HG03342 (cell line): ENCODE data around the gene NEK3.
"Not testable (repeated sequence)": the region's sequence is repeated elsewhere in the genome, so short reads cannot be mapped to it uniquely, and the experiment has no call there.

ENCODE experiments used
- ATAC-seq: cut with Tn5 transposase; IDR thresholded peaks from one replicate; pipeline ENCODE4 v1.9.1; 2021; ENCODE audit warnings: mild to moderate bottlenecking, moderate library complexity; ENCODE audit not compliant: unreplicated experiment

NEK3 gene

DNA sequence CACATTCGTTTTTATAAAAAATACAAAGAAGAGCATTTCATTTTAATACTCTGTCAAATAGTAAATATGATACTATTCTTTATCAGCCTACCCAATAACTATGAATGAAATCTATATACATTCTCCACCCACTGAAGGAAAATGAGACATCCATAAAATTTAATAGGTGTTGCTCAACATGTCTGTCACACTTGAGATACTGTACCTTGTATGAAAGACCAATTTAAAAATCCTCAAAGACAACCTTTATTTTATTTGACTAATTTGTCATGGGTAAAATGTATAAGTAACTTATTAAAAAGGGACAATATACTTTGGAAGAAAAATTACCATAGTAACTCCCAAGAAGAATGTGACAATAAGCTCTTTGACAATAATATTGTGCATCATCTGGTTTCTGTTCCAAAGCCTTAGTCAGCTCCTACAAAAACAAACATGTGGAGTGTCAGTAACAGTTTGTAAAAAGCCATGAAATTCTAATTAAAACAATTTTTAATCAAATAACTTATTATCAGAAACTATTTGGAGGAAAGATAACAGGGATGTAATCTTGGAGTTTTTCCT, 11.5 kb upstream of the NEK3 start:
- not testable (repeated sequence) for ATAC-seq

DNA sequence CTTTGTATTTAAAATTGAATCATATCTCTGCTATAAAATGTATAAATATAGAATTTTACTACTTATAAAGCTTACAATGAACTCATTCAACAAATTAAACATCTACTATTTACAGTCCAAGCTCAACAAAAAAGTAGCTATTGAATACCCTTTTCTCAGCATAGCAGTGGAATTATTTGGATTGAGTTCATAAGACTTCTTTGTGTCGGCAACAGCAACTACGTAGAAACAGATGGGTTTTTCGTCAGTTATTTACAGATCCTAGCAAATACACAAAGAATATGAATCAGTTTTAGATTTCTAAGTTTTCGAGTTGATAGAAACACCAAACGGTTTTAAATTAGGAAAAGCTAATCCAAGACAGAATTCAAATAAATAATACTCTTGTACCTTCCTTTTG, 10.4 kb upstream of the NEK3 start:
- no peak for ATAC-seq

DNA sequence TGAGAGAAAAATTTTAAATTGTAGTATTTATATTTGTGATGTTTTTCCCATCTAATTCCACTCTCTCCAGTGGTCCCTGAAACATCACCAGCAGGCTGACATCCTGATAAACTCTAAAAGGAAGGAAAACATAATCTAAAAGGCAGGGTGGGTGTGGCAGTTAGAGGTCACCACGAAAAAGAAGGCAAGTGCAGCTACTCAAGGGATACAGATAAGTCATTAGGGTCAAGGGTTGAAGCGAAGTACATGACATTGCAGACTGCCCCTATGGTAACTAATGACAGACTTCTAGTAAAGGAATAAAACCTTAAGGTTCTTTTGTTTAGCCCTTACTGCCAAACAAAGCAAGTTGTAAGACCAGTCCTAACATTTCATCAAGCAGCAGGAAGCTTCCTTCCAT, 6.0 kb upstream of the NEK3 start:
- ATAC-seq: no peak

DNA sequence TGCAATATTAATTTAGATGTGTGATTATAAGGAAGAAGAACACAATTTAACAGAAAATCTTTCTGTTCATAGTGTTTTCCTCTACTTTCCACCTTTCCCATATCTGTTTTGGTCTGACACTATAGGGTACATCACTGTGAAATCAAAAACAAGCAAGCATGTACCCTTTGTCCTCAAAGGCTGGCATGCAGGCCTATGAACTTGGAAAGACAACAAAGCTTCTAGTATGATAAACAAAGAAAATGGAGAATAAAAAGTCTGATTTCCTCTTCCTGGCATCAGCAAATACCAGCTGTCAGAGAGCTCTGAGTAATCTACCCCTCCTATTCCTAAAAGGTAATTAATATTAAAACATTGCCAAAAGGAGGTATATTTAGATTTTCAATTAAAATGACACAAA, 5.6 kb upstream of the NEK3 start:
- no peak for ATAC-seq

DNA sequence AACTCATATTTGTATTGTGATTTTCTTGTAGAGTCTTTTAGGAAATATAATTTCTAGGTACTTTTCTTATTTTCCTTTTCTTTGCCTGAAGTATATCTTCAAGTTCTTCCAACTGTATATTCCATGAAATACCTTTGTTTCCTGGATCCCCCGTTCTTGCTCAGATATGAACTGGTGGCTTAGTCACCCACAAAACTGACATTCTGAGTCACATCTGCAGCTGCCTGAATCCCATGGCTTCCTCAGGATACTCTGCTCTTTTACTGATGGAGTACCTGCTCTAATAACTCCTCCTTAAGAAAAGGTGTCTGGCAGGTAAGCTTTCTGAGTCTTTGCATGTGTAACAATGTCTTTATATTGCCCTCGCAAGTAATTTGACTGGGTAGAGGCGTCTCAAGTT, 4.5 kb upstream of the NEK3 start:
- not testable (repeated sequence) for ATAC-seq

DNA sequence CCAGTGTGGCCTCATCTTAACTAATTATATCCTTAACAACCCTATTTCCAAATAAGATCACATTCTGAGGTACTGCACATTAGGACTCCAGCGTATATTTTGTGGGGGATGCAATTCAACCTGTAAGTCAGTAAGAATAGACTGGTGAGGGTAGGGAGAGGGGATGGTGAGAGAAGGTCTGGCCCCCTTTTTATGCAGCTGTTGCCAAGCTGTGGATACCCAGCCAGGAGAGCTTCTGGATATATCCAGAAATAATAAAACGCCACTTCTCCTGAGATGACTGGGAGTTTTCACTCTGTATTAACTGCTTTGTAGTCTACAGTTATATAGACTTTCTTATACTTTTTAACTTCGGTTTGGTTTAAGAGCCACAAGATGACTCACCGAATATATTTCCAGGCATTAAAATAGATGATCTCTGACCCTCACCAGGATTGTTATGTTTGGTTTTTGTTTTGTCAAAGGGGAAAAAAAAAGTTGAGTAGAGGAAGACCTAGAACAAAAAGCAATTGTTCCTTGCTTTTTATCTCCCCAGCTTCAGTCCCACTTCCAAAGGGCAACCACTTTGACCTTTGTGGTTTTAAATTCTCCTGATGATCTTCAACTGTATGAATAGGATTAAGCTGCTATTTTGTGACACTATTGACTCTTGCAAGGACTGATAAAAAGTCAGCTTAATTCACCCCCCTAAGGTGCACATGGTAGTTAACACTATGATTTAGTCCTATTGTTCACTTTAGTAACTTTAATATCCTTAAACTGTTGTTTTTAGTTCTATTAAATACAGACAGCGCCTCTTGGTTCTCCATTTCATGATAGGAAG, 3.1 kb upstream of the NEK3 start:
- ATAC-seq: no peak

DNA sequence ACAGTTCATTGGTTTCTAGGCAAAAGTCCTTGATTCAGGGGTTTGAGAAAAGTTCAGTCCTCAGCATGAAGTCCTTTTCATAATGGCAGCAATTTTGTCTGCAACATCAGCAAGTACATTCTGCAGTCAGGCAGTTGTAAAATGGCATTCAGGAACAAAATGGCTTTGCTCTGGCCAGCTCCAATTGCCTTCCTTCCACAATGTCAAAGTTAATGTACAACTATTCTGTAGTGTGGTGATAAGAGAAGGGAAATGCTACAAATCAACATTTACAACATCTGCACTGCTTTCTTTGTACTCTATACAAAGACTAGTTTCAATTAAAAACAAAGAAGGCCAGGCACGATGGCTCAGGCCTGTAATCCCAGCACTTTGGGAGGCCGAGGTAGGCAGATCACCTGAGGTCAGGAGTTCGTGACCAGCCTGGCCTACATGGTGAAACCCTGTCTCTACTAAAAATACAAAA, 1.8 kb upstream of the NEK3 start:
- no peak for ATAC-seq

DNA sequence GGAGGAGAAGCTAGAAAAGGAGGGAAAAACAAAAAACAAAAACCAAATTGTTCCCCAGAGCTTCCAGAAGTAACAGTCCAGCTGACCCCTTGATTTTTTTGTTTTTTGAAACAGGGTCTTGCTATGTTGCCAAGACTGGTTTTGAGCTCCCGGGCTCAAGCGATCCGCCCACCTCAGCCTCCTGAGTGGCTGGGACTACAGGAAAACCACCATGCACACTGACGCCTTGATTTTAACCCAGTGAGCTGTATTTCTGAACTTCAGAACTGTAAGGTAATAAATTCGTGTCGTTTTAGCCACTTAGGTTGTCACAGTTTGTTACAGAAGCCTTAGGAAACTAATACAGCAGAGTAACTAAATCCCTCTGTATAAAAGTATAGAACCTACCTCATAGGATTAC, 1.1 kb upstream of the NEK3 start:
- ATAC-seq: no peak

DNA sequence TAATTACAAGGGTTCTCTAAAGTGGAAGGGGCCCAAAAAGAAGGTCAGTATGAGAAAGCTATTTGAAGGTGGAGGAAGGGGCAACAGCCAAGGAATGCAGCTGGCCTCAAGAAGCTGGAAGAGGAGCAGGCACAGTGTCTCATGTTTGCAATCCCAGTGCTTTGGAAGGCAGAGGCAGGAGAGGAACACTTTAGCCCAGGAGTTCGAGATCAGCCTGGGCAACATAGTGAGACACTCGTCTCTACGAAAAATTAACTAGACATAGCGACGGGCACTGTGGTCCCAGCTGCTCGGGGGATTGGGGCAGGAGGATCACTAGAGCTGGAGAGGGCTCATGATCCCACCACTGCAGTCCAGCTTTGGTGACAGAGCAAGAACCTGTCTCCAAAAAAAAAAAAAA, 656 bp upstream of the NEK3 start:
- ATAC-seq: no peak

DNA sequence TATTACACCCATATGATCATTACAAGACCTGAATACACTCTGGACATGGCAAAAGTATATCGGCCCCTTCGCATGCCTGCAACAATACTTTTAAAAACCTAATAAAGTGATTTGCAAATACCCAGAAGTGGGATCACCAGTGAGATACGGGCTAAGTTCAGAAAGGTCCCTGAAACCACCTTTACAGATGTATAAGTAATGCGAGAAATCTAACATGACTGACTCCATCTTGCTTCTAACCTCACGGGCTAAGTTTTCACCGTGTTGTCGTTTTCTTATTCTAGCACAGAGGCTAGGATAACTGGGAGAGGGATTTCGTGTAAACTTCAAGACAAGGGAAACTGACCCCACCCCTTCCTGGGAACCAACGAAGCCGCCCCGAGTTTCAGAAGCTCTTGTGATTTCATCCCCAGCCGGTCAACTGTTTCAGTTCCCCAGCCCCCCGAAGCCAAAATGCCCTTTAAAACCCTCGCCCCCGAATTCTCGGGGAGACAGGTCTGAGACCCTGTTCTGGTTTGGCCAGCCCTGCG, 703 bp downstream of the NEK3 start:
- no peak for ATAC-seq

DNA sequence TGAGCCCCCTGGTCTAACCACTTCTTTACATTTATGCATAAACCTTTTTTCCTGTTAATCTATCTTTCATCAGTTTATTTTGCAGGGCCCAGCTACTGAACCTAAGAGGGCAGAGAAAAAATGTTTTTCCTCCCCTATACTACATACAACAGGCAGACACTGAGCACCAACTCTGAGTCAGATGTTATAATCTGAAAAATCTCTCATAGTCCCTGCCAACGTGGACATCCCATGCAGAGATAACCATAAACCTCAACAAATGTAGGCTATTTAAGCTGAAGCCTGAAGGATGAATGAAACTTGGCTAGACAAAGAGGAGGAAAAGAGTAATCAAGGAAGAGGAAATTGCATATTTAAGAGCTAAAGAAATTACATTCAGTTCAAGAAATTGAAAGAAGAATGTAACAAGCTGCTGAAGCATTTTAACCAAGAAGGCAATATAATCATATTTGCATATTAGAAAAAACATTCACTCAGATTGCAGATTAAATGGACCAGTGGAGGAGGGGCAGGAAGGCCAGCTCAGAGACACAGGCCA, 2.6 kb downstream of the NEK3 start:
- no peak for ATAC-seq

DNA sequence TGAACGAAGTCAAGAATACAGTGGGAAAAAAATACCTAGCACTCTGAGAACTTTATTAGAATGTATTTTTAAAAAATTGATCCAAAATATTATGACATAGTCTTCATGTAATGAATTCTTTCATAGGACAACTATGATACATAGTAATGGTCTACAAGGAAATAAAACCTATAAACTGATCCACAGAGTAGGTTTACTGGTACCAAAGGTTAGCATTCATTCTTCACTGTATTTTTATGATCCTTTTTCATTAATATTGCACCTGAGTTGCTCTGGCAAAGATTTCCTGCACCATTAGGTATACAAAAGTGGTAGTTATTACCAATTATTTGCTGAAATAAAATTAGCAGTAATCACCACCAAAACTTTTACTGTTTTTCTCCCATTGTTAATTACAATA, 4.2 kb downstream of the NEK3 start:
- ATAC-seq: no peak

DNA sequence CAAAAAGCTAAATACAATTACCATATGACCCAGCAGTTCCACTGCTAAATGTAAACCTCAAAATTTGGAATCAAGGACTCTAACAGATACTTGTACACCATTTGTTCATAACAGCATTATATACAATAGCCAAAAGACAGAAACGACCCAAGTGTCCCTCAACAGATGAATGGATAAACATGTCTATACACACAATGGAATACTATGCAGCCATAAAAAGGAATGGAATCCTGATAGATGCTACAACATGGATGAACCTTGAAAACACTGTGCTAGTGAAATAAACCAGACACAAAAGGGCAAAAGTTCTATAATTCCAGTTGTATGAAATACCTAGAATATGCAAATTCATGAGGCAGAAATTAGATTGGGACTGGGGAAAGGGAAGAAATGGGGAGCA, 12.2 kb downstream of the NEK3 start:
- ATAC-seq: no peak

DNA sequence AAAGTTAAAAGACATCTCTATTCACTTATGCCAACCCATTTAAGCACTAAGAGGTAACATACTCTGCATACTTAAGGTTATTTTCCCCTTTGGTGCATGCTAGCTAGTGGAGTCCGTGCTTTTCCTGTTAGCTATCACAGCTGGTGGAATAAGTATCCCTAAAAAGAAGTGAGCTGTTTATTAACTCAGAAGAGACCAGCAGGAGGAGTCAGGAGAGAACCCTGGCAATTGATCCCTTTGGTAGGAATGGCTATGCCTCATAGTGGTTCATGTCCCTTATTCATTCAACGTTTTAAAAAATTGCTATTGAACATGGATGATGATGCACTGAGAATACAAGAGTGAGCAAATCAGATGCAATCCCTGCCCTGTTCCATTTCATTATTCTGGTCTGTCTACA, 18.1 kb downstream of the NEK3 start:
- ATAC-seq: no peak

DNA sequence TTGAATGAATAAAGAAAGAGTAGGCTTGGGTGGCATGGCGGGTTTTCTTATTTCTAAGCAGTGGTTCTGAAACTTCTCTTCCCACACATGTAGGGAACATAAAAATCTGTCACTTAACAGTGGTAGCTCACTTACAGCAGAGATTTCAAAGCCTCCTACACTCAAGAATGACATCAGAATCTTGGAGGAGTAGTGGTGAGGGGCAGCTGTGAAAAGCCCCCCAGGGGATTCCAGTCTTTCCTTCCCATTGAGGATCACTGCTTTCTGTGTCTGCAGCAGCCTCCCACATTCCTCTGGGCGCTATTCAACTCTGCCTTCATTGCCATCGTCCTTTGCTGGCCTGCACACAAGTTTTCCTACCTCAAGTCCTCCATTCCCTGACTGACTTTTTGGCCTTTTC, 21.9 kb downstream of the NEK3 start:
- ATAC-seq: no peak

DNA sequence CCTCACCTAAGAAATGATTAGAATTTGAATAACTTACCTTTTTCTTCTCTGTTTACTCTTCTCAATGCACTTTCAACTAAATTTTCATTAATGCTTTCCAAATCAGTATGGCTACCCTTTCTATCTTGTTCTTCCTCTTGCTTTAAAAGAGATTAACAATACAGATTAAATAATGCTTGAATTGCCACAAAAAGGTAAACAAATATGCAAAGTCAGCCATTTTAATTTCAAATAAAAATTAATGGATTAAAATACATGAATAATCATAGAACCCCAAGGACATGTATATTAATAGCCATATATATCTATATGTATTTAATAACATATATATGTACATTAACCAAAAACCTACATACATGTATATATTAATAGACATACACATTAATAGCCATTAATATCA, 22.6 kb downstream of the NEK3 start:
- no peak for ATAC-seq

DNA sequence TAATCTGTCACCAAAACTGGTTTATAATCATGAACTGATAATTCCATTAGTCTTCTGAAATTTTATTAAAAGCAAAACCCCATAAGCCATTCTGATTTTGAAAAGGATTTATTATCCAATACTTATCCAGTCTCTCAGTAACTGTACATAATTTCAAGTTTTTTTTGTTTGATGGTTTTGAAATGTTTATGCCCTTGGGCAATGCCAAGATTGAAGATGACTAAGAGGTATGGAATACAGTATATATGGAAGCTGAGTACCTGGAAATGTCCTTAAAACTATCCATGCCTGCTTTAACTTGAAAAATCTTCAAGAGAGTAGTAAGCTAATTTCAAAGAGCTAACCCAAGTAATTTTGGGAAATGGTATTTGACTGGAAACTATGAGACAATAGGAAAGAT, 28.8 kb downstream of the NEK3 start:
- ATAC-seq: no peak

DNA sequence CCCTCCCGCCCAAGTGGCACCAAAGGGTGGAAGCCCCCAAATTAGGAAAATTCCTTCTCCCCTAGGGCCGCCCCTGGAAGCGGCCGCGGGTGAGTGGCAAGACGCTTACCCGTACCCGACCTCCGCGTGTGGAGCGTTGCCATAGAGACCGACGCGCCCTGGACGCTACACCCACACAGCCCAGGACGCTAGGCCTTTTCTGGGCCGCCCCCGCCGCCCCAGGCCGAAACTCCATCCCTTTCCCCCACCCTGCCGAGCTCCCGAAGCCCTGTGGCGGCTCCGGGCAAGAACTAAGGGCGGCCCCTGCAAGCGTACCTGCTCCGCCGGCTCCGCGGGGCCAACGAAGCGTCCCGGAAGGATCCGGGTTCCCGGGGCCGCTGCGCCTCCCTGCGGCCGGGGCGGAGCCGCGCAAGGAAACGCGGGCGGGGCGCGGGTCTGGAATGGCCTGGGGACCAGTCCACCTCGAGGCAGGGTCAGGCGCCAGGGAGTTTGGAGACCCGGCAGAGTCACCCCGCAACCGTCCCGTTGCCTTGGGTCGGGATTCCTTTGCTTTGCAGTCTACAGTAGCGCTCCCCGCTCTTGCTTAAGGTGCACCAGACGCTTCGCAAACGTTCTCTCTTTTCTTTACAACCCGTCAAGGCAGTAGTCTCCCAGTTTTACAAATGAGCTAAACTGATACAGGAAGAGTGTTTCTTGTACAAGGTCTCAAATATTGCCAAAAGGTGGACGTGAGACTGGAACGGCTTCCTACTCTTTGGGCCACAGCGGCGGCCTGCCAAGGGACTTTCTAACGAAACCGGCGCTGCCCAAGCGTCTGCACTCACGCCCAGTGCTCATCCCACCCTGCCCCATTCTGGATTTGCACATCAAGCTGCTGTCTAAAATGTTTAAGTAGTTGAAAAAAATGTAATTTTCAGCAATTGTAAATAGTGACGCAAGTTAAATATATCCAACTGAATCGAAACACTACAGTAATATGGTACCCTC, 30.4 kb downstream of the NEK3 start, which contains the start of gene NEK5:
TSS of gene NEK5 (minus strand) at position 360 of the 987 bp plus-strand sequence. CDS start 1,591 bp downstream, outside the sequence.
- ATAC-seq: peak; percentile 70

DNA sequence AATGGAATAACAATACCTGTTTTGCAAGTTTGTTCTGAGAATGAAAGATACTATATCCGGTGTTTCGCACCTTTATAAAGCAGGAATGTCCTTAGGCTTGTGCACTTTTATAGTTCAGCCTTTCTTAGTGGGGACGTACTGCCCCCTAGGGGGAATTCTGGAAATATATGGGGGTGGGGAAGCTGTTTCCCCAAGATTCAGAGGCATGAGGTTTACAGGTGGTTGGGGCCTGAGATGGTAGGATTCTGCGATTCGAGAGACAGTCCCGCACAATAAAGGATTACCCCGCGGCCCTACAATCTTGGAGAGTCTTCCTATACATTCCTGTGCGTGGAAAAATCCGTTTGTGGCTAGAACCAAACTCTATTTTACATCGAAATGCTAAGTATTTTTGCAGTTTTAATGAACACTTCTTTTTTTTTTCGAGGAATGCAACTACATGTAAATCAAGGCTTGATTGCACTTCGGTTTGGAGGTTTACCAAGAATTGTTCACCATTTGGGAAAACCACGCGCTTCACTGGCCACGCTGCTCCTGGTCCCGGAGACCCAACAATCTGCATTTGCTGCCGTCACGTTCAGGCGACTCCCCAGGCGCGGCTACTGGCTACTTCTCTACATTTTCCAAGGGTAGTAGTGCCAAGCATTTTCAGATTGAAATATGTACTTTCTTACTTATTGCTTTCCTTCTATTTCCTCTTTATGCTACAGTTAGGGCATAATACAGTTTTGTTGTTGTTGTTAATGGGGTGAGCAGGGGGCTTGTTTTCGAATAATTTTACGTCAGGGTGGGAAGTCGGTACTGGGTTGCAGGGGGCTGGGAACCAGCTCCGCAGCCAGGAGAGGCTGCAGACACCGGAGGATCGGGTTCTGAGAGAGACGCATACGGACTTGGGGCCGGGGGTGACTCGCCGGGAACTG, 31.4 kb downstream of the NEK3 start:
- peak; percentile 66 for ATAC-seq

DNA sequence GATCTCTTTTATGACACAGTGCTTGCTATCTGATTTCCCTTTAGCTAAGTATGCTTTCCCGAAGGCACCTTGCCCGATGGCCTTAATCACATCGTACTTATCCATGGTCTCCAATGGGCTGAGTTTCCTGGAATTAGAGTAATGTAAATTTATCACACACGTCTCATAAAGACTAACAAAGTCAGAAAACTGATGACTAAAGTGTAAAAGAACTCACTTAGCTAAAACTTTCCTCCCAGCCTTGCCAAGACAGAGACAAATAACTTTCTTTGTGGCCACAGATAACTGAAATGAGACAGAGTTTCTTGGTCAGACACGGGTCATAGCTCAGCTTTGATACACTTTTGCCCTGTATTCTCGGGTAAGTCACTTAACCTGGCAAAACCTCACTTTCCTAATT, 32.0 kb downstream of the NEK3 start:
- peak; percentile 16 for ATAC-seq
